ENCODE results near the gene FAM117A. TPM values are rescaled to one million over a fixed set of nuclear protein-coding genes. Genes with fewer than 3 reads are reported as not detected.

The FAM117A gene
- total RNA-seq, 1 donor: 15.7 TPM

- Histone ChIP-seq H3K4me3 (ENCODE audit: low read length) (no peak overlapping the region), H3K27me3 (ENCODE audit: insufficient read depth, low read length) (no peaks in the 10 kb centered on the region), H3K9me3 (ENCODE audit: low read depth, low read length) (no peaks in the 10 kb centered on the region), H3K4me1 (ENCODE audit: insufficient read depth, low read length) (peaks cover 6% of the 10 kb centered on the region)
Observed at GRCh38 chr17:49670002-49670401, 93.9 kb downstream of the FAM117A start.

DNA sequence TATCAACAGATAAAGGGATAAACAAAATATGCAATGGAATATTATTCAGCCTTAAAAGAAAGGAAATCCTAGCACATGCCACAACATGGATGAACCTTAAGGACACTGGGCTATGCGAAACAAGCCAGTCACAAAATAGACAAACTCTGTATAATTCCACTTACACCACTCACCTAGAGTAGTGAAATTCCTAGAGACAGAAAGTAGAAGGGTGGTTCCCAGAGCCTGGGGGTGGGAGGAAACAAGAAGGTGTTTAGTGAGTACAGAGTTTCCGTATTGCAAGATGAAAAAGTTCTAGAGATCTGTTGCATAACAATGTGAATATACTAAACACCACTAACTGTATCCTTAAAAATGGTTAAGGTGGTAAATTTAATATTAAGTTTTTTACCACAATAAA, 96.1 kb downstream of the FAM117A start:
- Histone ChIP-seq H3K27me3 (ENCODE audit: insufficient read depth, low read length) (no peaks in the 10 kb centered on the region), H3K4me3 (ENCODE audit: low read length) (no peak overlapping the region), H3K4me1 (ENCODE audit: insufficient read depth, low read length) (peaks cover 4% of the 10 kb centered on the region)

DNA sequence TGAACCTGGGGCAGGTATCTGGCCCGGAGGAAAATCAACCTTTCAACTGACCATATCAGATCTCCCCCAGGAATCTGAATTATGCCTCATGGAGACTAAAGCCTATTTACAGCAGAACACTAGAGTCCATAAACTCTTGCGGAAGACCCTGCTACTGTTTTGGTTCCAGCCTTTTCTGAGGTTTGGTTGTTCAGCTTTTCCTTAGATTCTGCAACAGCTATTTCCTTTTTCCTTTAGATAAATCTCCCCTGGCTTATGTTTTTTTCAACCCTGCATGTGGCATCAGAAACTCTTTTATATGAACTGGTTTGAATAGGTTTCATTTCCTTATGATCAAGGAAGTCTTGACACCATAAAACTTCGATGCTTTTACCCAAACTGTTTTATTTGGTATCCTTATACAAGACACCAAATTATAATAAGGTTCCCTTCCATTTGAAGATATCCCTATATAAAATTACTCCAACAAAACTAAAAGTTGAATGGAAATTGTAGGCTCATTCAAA, 99.2 kb downstream of the FAM117A start:
- no peaks in the 10 kb centered on the region for H3K27me3 ChIP-seq (ENCODE audit: insufficient read depth, low read length)
- H3K4me1 ChIP-seq (ENCODE audit: insufficient read depth, low read length): peaks cover 4% of the 10 kb centered on the region
- H3K9me3 ChIP-seq (ENCODE audit: low read depth, low read length): no peaks in the 10 kb centered on the region
- H3K4me3 ChIP-seq (ENCODE audit: low read length): no peak overlapping the region

More for the DNA sequence above, 96.1 kb downstream of the FAM117A start:
- H3K9me3 ChIP-seq (ENCODE audit: low read depth, low read length): no peaks in the 10 kb centered on the region

Other genes starting within 250 kb of the FAM117A start
- not detected for gene NXPH3, start 188.3 kb downstream of the FAM117A start, total RNA-seq
- gene SPOP, start 86.0 kb downstream of the FAM117A start, total RNA-seq: 27.4 TPM
- gene SLC35B1, start 56.2 kb downstream of the FAM117A start, total RNA-seq: 38.7 TPM
- 133 TPM for gene KAT7, start 24.6 kb upstream of the FAM117A start, total RNA-seq
- not detected for gene TAC4, start 83.9 kb upstream of the FAM117A start, total RNA-seq
- 0.10 TPM for gene DLX4, start 205.1 kb upstream of the FAM117A start, total RNA-seq
- not detected for gene DLX3, start 231.1 kb upstream of the FAM117A start, total RNA-seq

Data from mononuclear cell (primary cell).